Body of pancreas (tissue), 4 donors: ENCODE measurements around the gene FOXF1.

Experiments used
- POLR2A ChIP-seq, 3 donors: fragments of 450-650 bp; IDR thresholded peaks; one replicate each; pipeline ENCODE4 v1.6.1; 2016; ENCODE audit warnings: antibody characterized with exemption in 3 of 3, mild to moderate bottlenecking in 2 of 3
- TF ChIP-seq, protein P1 (sequence below), 7 experiments: fragments of 450-650 bp in 4 of 7; fragments of 200-600 bp in 3 of 7; sonication (generic) in 3 of 7; IDR thresholded peaks; one replicate each; pipeline ENCODE4 v1.5.1; 2016 to 2019; ENCODE audit warnings: antibody characterized with exemption in 7 of 7

DNA sequence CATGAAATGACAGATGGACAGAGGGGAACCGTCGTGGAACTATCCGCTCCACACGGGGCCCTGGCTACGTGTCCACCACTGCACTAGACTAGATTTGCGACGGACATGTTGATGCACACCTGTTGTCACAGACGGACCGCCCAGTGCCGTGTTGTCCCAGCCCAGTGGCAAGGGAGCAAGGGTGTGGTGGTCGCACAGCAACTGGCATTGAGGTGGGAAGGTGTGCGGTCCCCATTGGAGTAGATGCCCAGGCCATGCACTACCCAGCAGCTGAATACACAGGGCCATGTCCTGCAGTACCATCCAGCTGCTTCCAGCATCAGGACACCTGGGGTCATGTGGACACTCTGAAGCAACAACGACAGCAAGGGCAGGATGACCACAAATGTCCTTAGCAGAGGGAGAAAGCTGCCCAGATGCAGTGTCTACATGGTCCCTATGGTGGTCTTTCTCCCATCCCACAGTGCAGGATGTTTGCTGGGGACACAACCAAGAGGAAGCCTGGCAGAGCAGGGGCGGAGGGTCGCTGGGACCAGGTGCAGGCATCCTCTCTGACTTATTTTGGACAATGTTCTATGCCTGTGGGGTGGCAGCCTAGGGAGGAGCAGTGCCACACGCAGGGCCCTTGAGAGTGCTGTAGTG is 8.8 kb downstream of the FOXF1 start:
- TF ChIP-seq, protein P1, sequence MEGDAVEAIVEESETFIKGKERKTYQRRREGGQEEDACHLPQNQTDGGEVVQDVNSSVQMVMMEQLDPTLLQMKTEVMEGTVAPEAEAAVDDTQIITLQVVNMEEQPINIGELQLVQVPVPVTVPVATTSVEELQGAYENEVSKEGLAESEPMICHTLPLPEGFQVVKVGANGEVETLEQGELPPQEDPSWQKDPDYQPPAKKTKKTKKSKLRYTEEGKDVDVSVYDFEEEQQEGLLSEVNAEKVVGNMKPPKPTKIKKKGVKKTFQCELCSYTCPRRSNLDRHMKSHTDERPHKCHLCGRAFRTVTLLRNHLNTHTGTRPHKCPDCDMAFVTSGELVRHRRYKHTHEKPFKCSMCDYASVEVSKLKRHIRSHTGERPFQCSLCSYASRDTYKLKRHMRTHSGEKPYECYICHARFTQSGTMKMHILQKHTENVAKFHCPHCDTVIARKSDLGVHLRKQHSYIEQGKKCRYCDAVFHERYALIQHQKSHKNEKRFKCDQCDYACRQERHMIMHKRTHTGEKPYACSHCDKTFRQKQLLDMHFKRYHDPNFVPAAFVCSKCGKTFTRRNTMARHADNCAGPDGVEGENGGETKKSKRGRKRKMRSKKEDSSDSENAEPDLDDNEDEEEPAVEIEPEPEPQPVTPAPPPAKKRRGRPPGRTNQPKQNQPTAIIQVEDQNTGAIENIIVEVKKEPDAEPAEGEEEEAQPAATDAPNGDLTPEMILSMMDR (IDR thresholded peaks at IDR 0.05) = no peak
- no peak for TF ChIP-seq POLR2A (IDR thresholded peaks at IDR 0.05)
